ENCODE results near the gene SLC15A1. TPM values are rescaled to one million over a fixed set of nuclear protein-coding genes. Genes with fewer than 3 reads are reported as not detected.

Gene SLC15A1
- total and polyA plus RNA-seq, 2 donors (not counting 1 experiment from before 2014, with no cell fraction given), result not detected

DNA sequence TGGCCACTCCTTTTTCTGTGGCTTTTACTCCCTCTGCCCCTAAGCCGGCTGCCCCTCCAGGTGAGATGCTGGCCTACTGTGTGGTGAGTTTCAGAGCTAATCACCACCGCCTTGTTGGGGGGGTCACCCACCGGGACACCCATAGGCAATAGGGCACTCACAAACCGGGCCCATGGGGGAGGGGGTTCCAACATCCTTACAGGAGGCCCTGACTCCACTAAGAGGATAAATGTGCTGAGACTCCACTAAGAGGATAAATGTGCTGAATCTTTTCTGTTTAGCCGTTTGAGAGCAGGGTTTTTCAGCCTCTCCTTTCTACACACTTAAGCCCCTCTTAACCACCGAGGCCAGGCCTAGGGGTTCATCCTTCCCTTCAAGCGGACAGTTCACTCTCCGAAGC is 73.7 kb downstream of the SLC15A1 start:
- TF ChIP-seq CTCF (IDR thresholded peaks at IDR 0.05) (no peak), EZH2 (IDR thresholded peaks at IDR 0.05; ENCODE audit: borderline replicate concordance, insufficient read depth, low read depth, low read length, poor library complexity, severe bottlenecking) (no peak)
- H3K27me3 Mint-ChIP-seq, result peaks cover 4% of the 10 kb centered on the region

DNA sequence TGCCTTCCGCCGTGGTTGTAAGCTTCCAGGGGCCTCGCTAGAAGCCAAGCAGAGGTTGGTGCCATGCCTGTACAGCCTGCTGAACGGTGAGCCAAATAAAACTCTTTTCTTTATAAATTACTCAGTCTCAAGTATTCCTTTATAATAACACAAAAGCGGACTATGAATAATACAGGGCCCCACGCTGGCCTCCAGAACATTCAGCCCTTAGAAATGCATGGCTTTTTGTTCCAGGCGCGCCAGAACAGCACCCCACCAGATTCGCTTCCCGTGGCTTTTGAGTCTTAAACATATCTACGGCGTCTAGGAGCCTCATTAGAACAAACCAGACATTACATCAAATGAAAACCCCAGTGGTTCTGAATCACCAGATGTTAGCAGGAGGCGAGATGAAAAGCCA is 75.1 kb downstream of the SLC15A1 start:
- ChIA-PET CTCF (no interaction called here), POLR2A (no interaction called here)
- H3K9me3 Mint-ChIP-seq (ENCODE audit: insufficient read depth), result no peaks in the 10 kb centered on the region
- no peaks in the 10 kb centered on the region for H4K20me1 ChIP-seq (ENCODE audit: control insufficient read depth, insufficient read depth, low read length, poor library complexity, severe bottlenecking)
- peaks cover 0 to 3% of the 10 kb centered on the region in 2 donors for H3K4me1 ChIP-seq (ENCODE audit: control insufficient read depth in 2 of 2, insufficient read depth in 2 of 2, low read length in 2 of 2)
- H2AFZ ChIP-seq (ENCODE audit: insufficient read depth, low read depth, low read length, poor library complexity, severe bottlenecking), result no peak overlapping the region
- no peaks in the 10 kb centered on the region for H3K4me1 Mint-ChIP-seq
- no peaks in the 10 kb centered on the region for H3K9me3 ChIP-seq (ENCODE audit: control extremely low read depth in 1 of 3, control insufficient read depth in 2 of 3, insufficient read depth in 1 of 3, low read length in 2 of 3)
- H3K27ac ChIP-seq (ENCODE audit: low read length in 2 of 2), result no peak overlapping the region
- DNase-seq, result no peak
- peaks cover 3% of the 10 kb centered on the region for H3K27me3 Mint-ChIP-seq
- no peak for ATAC-seq (ENCODE audit: low read depth)
- H3K4me3 ChIP-seq (ENCODE audit: control extremely low read depth in 1 of 5, extremely low read depth in 1 of 5, insufficient read depth in 1 of 5, low read depth in 2 of 5, low read length in 4 of 5), result no peak overlapping the region
- 100% methylated on average over 11 of the region's 13 CpGs for WGBS (ENCODE audit: insufficient coverage)
- intact Hi-C loops (cut with micrococcal nuclease), result no loop called here
- no peak overlapping the region for H3K9ac ChIP-seq (ENCODE audit: low read length)
- no peak overlapping the region for H3K27ac Mint-ChIP-seq
- no peaks in the 10 kb centered on the region for H3K27me3 ChIP-seq (replicated peaks in 1 of 4; ENCODE audit: control extremely low read depth in 1 of 4, control insufficient read depth in 3 of 4, insufficient read depth in 4 of 4, low read length in 3 of 4)
- TF ChIP-seq CTCF (IDR thresholded peaks at IDR 0.05) (no peak), EZH2 (IDR thresholded peaks at IDR 0.05; ENCODE audit: borderline replicate concordance, insufficient read depth, low read depth, low read length, poor library complexity, severe bottlenecking) (no peak)
- H3K4me3 Mint-ChIP-seq, result no peak overlapping the region
- no peaks in the 10 kb centered on the region for H3K79me2 ChIP-seq (ENCODE audit: control insufficient read depth, insufficient read depth, low read length)
- no peaks in the 10 kb centered on the region for H3K36me3 ChIP-seq (replicated peaks in 1 of 2; ENCODE audit: control extremely low read depth in 1 of 2, control insufficient read depth in 1 of 2, extremely low read depth in 1 of 2, insufficient read depth in 2 of 2, low read length in 1 of 2)
- no peak overlapping the region for H3K4me2 ChIP-seq (replicated peaks; ENCODE audit: low read depth, low read length, poor library complexity, severe bottlenecking)

More for the DNA sequence above, 73.7 kb downstream of the SLC15A1 start:
- ChIA-PET CTCF (interaction anchor here (0.6 kb wide), 1 partner anchor 191 kb away, joined by 3 read pairs; no protein-coding TSS in a partner anchor), POLR2A (no interaction called here)
- H3K27me3 ChIP-seq (replicated peaks in 1 of 4; ENCODE audit: control extremely low read depth in 1 of 4, control insufficient read depth in 3 of 4, insufficient read depth in 4 of 4, low read length in 3 of 4), result no peaks in the 10 kb centered on the region
- H2AFZ ChIP-seq (ENCODE audit: insufficient read depth, low read depth, low read length, poor library complexity, severe bottlenecking), result no peak overlapping the region
- intact Hi-C loops (cut with micrococcal nuclease), result no loop called here
- Mint-ChIP-seq H3K27ac (no peak overlapping the region), H3K4me3 (no peak overlapping the region), H3K4me1 (no peaks in the 10 kb centered on the region), H3K9me3 (ENCODE audit: insufficient read depth) (no peaks in the 10 kb centered on the region)
- no peaks in the 10 kb centered on the region for H3K36me3 ChIP-seq (replicated peaks in 1 of 2; ENCODE audit: control extremely low read depth in 1 of 2, control insufficient read depth in 1 of 2, extremely low read depth in 1 of 2, insufficient read depth in 2 of 2, low read length in 1 of 2)
- WGBS (ENCODE audit: insufficient coverage), result 95% methylated on average over 4 of the region's 8 CpGs
- no peak overlapping the region for H3K27ac ChIP-seq (ENCODE audit: low read length in 2 of 2)
- DNase-seq (no peak), ATAC-seq (ENCODE audit: low read depth) (no peak)
- H3K9me3 ChIP-seq (ENCODE audit: control extremely low read depth in 1 of 3, control insufficient read depth in 2 of 3, insufficient read depth in 1 of 3, low read length in 2 of 3), result no peaks in the 10 kb centered on the region
- no peaks in the 10 kb centered on the region for H3K79me2 ChIP-seq (ENCODE audit: control insufficient read depth, insufficient read depth, low read length)
- H4K20me1 ChIP-seq (ENCODE audit: control insufficient read depth, insufficient read depth, low read length, poor library complexity, severe bottlenecking), result no peaks in the 10 kb centered on the region
- H3K4me1 ChIP-seq (ENCODE audit: control insufficient read depth in 2 of 2, insufficient read depth in 2 of 2, low read length in 2 of 2), result no peaks in the 10 kb centered on the region
- H3K4me2 ChIP-seq (replicated peaks; ENCODE audit: low read depth, low read length, poor library complexity, severe bottlenecking), result no peak overlapping the region
- no peak overlapping the region for H3K9ac ChIP-seq (ENCODE audit: low read length)
- no peak overlapping the region for H3K4me3 ChIP-seq (ENCODE audit: control extremely low read depth in 1 of 5, extremely low read depth in 1 of 5, insufficient read depth in 1 of 5, low read depth in 2 of 5, low read length in 4 of 5)

All from B cell (primary cell).